ENCODE results near the gene CEACAM1.
"Not testable (repeated sequence)": the region's sequence is repeated elsewhere in the genome, so short reads cannot be mapped to it uniquely, and the experiment has no call there.

CEACAM1 gene

GRCh38 chr19:42473686-42474085 lies 54.6 kb downstream of the CEACAM1 start:
- no peak for DNase-seq (ENCODE audit: low spot score)

DNA sequence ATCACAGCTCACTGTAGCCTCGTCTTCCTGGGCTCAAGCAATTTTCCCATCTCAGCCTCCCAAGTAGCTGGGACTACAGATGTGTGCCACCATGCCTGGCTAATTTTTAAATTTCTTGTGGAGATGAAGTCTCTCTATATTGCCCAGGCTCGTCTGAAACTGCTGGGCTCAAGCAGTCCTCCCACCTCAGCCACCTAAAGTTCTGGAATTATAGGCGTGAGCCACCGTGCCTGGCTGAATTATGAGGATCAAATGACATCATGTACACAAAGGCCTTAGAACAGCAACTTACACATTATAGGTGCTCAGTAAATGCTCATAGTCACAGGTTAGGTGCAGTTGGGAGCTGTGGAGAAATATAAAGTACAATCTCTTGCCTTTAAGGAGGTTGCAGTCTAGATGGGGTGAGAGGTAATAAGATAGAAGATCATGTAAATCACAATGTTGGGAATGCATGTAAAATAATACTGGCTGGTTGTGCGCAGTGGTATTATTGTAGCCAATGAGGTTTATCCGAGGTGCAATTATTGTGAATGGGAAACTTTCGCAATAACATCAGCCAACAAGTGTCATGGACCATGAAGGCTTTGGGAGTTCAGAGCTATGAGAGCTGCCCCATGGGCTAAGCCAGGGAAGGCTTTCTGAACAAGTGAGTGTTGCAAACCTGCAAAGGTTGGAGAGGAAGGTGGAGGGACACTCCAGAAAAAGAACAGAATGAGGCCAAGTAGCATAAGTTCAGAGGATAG lies 55.7 kb downstream of the CEACAM1 start:
- no peak for DNase-seq (ENCODE audit: low spot score)

DNA sequence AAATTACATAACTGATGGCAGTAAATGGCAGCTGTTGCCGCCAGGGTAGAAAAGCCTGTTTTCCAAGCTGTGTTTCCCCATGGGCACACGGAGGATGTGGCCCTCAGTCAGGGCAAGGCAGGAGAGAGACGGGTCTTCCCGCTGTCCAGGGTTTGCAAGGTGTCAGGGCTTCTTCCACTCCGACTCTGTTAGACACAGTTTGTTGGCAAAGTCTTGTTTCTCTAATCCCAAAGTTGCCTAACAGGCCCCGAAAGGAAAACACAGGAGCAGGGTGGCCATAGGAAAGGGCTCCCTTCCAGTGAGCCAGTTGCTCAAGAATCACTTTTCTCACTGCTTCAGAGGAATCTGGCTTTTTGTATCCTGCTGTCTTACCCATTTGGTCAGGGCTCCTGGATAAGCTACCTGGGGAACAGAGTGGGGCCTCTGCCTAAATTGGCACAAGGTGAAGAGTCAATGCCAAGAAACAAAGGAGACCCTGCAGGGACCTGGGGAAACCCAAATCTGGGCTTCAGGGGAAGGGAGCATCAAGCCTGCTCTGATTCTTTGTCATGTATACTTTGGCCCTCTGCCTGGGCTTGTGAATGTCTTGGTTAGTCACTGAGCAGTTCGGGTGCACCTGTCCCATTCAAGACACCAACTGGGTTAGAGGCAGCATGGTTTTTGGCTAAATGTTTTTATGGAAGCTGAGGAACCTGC lies 56.6 kb downstream of the CEACAM1 start:
- peak; percentile 21 for DNase-seq (ENCODE audit: low spot score)

GRCh38 chr19:42469311-42470235 lies 58.7 kb downstream of the CEACAM1 start:
- DNase-seq (ENCODE audit: low spot score): no peak

DNA sequence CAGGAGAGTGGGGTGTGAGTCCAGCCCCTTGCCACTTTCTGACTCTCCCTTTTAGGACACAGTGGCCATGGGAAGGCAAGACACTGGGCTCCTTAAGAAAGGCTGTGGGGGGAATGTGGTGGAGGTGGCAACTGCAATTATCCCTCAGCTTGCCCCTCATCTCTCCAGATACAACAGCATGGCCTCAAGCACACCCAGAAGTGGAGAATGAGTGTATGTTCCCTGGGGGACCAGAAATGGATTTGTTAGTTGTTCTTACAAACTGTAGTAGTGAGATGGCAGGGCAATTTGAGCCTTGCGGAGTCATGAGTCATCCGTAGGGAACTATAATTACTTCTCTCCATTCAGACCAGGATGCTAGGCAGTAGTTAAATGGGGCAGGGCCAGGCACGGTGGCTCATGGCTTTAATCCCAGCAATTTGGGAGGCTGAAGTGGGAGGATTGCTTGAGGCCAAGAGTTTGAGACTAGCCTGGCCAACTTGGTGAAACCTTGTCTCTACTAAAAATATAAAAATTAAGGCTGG lies 59.9 kb downstream of the CEACAM1 start:
- DNase-seq (ENCODE audit: low spot score): peak; percentile 83

DNA sequence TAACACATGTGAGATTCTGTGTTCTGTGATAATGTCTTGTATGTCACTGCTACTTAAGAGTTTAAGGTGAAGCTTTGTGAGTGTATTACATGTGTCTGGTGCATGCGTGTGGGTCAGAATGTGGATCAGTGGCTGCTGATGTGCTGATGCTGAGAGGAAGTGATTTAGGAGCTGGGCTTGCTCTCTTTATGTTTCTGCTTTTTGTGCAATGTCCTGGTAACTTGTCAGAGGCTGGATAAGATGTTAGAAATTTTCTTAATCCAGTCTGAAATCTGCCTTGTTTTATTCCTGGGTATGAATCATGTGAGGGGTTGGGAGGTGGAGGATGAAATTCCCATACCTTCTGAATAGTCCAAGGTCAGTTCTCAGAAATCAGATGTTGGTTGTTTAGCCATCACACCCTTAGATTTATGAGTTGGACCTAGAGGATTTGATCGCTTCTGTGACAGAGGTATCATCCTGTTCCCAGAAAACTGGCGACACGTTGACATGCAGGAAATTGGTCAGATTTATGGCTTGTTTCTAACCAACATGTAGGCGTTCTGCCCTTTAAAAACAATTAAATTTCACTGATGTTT lies 61.0 kb downstream of the CEACAM1 start:
- DNase-seq (ENCODE audit: low spot score): peak; percentile 13

GRCh38 chr19:42466521-42467182 lies 61.6 kb downstream of the CEACAM1 start:
- peak; percentile 14 for DNase-seq (ENCODE audit: low spot score)

DNA sequence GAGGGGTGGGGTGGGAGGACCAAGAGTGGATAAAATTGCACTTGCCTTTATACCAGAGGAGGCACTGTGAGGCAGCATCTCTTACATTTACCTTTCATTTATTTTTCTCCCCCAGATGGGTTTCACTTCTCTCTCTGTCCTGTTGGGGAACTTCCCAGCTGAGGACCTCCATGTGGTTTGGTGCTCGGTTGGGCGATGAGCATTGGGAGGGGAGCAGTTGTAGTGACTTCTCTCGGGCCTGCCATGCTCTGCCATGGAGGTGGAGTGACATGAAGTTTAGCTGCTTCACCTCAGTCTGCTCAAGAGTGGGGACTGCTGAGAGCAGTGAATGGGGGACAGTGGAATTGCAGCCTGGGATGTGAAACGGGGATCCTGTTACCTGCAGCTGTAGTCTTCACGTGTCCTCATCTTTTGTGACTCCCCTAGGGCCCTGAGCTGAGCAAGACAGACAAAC lies 62.4 kb downstream of the CEACAM1 start:
- no peak for DNase-seq (ENCODE audit: low spot score)

- DNase-seq (ENCODE audit: low spot score): no peak
Measured at GRCh38 chr19:42461700-42462324, 66.5 kb downstream of the CEACAM1 start.

- DNase-seq (ENCODE audit: low spot score): not testable (repeated sequence)
Measured at GRCh38 chr19:42461231-42461630, 67.0 kb downstream of the CEACAM1 start.

DNA sequence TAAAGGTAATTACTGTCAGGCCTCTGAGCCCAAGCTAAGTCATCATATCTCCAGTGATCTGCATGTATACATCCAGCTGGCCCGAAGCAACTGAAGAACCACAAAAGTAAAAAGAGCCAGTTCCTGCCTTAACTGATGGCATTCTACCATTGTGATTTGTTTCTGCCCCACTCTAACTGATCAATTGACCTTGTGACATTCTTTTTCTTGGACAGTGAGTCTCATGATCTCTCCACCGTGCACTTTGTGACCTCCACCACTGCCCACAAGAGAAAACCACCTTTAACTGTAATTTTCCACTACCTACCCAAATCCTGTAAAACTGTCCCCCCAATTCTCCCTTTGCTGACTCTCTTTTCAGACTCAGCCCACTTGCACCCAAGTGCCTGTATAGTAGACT lies 68.4 kb downstream of the CEACAM1 start:
- DNase-seq (ENCODE audit: low spot score): no peak
